T-helper 2 cell (primary cell): Measurements from ENCODE around the gene HTATIP2.
"Not testable (repeated sequence)": the region's sequence is repeated elsewhere in the genome, so short reads cannot be mapped to it uniquely, and the experiment has no call there.

Source experiments
- DNase-seq, 5 experiments: peaks; one replicate each; pipeline versions ENCODE4 v3.0.0 to v3.0.0-alpha.2; 2012 to 2022
- total RNA-seq, 2 donors: gene quantifications; one replicate each; lab custom pipeline; 2026; lab: John Stamatoyannopoulos, UW

Gene HTATIP2
- total RNA-seq: 11.5 to 21.3 reads per million in 2 donors

DNA sequence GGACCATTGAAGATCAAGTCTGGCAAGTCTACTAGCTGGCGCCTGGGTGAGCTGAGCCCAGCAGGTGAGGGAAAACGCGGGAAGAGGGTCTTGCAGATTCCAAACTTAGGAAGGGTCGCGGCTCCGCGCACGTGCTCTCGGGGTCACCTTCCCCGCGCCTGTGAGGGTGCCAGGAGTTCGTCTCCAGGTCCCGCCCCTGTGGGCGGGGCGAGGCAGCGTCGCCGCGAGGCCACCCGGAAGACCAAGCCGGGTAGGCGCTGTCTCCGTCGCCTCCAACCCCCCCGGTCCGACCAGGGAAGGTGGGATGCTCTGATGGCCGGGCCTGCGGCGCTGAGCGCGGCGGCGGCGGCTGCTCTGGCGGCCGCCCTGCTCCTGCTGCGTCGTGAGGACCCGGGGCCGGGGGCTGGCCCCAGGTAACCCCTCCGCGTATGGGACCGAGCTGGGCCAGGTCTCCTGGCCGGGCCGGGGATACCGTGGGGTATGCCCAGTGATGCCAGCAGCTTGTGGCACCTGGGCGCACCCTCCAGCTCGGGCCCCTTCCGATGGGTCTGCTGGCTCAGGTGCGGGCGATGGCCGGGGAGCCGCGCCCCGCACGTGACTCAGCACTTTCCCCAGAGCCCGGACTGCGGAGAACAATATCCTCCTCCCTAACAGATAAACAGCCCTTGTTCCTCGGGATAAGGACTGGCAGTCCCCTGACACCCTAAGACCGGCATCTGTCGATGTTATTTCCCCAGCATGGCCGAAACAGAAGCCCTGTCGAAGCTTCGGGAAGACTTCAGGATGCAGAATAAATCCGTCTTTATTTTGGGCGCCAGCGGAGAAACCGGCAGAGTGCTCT, at the start of gene HTATIP2:
HTATIP2 (plus strand) TSS at position 215 of the 841 bp plus-strand sequence; CDS start at position 739, 524 bp downstream.
- peak; percentile 53 to 84 (median 65) for DNase-seq

DNA sequence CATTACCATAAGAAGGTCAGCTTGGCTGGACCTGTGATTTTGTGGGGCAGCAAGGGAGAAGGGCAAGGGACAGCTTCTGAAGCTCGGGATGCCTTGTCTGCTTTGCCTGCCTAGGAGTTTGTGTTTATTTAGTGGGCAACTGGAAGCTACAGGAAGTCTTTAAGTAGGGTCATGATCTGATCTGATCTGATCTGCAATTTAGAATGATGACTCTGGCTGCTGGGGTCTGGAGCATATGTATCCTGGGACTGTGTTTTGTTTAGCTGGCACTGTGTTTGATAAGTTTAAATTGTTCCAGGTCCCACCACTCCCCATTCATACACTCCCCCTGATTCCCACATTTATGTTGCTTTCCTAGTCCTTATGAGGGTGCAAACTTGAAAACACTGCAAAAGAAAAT, 47.7 kb upstream of the HTATIP2 start:
- no peak for DNase-seq

DNA sequence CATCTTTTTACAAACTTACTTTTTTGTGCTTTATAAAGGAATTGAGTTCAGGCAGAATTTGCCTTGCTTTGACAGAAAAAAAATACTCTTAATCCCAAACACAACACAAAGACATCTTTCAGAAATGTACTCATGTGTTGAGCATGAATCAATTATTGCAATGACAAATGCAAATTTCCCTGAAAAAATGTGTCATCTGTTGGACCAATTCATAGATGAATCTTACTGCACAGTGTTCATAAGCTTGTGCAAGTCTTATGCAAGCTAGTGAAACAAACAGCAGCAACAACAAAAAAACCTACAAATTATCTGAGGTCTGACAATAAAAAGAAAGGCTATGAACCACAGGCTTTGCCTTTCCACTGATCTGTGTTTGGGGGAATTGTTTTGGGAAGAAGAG, 42.3 kb upstream of the HTATIP2 start:
- no peak for DNase-seq

DNA sequence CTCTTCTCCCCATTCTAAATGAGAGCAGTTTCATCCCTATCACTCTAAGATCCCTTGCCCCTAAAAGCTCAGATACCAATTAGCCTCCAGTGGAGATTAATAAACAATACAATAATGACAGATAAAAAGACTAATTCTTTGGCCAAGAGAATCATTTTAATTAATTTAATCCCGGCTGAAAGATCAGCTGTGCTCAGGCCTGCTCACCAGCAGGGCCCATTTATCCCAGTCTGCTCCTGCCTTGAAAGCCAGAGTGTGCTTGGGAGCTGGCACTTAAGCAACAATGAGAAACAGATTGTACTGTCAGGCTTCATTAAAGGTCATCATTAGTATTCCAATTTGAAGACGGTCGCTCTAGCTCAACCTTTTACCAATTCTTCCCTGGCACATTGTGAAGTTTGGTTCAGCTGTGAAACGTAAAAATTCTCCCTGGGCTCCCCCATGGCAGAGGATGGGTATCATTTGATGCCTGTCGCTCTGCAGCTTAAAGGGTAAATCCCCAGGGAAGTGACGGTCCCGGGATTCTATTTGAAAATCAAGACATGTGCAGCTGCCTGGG, 36.1 kb upstream of the HTATIP2 start:
- no peak for DNase-seq

DNA sequence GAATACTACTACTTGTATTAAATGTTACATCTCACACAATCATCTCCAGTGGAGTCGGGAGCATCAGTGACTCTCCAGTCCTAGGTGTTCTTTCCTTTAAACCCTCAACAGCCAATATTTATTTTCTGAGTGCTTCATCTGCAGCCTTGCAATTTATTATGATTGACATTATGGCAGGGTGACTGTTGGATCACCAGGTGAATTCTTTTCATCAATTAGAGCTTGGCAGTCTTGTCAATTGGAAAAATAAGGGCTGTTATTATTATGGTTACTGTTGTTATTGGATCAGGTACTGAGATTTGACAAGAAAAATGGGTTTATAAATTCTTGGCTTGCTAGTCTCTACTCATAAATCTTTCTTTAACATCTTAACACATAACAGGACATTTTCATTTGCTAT, 27.5 kb upstream of the HTATIP2 start:
- no peak for DNase-seq

DNA sequence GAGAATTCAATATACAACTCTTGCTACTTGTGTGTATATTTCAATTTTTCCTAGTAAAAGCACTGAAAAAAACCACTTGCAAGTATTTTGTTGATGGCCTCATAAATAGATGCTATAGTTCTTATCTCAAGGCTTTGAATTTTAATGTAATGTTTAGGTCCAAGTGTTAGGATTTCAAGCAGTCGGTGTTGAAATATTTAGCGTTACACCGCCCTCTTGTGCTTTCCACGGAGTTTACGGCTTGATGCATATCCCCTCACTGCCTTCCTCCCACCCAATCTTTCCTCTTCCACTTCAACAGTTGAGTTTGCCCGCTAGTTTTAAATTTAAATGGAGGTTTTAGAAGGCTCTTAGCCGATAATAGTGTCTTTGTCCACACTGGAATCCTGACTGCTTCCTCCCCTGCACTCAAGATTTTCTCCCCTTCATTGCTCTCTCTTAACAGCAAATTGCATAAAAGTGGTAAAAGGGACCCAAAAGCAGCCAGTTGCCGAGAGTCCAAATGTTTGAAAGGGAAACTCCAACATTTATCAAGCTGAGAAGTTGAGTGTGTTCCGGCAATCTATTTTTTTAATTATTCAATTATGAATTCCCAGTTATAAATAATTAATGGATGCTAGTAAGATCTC, 25.9 kb upstream of the HTATIP2 start:
- no peak for DNase-seq

DNA sequence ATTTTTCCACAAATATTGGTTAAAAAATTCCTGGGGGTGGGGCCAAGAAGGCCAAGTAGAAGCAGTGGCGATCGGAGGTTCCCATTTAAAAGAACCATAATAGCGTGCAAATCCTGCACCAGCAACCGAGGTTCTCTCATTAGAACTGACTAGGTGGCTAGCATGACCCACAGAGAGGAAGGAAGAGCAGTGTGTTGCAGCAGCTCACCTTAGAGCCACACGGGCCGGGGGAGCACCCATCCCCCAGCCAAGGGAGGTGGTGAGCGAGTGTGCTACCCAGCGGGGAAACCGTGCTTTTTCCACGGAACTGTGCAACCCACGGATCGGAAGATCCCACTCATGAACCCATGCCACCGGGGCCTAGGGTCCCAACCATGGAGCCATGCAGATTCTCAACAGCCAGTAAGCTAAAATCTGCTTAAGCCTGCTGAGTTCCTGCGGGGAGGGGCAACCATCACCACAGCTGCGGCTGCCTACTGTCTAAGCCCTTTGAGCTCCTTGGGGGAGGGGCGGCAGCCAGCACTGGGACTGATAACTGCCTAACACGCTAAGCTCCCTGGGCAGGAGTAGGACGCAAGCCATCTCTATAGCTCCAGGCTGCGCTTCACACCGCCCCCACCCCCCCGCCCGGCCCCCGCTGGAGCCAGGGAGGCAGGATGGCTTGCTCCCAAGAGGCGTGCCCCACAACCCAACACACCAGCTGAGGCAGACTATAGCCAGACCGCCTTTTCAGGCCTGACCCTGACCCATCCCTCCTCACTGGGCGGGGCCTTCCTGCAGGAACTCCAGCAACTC, 21.0 kb upstream of the HTATIP2 start:
- DNase-seq: peak in 1 of 5 experiments; percentile 59

DNA sequence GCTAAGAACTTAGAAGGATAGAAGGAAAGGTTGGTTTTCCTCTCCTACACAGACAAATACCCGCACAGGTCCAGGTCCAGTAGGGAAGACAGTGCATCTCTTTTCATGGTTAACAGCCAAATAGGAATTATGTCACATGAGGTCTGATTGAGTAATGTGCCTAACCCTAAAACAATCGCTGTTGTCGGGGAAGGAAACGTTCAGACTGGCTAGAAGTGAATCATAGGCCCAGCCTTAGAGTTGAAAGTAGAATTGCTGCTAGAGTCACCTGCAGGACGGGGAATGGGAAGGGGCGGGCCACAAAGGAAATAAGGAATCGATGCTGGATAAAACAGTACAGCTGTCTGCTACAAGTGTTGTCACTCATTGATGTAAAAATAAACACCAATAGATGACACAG, 12.4 kb upstream of the HTATIP2 start:
- no peak for DNase-seq

DNA sequence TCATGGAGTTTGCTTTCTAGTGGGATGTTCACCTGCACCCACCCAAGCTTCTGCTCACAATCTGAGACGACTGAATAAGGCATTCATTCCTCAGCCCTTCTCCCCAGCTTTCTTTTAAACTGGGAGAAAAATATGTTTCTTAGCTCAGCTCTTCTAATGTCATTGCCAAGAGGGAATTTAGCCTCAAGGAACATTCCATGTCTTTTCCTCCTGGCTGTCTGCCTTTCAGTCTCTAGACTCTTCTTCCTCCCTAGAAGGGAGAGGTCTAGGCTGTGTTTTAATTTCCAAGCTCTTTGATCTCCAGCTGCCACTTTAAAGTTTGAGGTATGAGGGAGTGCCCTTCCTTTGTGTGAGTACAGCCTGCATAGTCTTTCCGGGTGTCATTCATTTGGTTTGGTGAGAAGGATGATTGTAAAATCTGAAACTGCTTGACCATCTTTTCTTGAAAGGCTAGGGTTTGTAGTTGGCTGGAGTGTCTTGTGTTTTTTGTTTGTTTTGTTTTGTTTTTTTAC, 11.7 kb upstream of the HTATIP2 start:
- DNase-seq: no peak

DNA sequence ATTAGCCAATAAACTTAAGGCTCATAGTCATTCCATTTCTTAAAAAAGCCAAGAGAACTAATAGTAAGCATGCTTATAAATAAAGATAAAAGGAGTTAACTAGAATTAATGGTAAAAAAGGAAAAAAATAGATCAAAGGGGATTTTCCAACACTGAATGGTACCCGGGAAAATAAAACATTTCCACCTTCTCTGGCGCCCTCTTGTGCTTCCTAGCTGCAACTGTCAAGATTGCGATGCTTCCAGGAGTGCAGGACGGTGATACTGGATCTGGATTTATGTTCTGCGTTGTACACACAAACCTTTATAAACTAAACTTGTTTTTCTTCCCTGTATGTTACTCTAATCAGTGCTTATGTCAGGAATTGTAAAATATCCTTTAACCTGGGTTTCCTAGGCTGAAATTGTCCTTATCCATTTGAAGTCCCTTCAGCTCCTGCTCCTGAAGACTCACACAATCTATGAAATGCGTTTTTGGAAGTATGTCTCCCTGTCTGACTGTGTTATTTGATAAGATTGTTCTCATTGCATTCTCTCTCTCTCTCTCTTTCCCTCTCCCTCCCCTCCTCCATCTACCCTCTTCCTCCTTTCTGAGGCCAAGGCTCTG, 9.6 kb upstream of the HTATIP2 start:
- no peak for DNase-seq

DNA sequence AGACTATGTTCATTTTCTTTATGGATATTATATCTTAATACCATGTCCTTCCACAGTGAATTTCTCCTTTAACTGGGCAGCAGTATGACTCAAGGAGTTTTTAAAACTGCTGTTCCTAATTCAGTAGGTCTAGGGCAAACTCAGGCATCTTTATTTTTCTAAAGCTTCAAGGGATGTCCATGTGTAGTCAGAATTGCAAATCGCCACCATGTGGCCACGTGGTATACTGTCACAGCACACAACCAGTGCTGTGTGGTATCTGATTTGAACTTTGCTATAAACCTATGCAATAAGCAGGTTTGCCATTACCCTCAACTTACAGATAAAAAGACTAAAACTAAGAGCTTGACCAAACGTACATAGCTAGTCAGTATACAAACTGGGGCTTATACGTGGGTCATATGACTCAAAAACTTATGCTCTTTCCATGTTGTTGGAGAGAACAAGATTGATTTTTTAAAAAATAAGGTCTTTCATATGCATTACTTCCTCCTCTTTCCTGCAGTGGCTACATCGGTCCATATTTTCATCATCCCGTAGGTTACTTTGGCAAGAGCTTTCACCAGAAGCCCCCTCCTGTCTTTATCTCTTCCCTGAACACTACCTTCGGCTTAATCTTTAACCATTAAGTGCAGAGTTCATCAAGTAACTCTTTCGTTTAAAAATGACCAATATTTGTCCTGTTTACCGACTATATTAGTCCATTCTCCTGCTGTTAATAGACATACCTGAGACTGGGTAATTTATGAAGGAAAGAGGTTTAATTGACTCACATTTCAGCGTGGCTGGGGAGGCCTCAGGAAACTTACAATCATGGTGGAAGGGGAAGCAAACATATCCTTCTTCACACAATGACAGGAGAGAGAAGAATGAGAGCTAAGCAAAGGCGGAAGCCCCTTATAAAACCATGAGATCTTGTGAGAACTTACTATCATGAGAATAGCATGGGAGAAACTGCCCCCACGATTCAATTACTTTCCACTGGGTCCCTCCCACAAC, 8.0 kb upstream of the HTATIP2 start:
- DNase-seq: peak in 1 of 5 experiments; percentile 62

DNA sequence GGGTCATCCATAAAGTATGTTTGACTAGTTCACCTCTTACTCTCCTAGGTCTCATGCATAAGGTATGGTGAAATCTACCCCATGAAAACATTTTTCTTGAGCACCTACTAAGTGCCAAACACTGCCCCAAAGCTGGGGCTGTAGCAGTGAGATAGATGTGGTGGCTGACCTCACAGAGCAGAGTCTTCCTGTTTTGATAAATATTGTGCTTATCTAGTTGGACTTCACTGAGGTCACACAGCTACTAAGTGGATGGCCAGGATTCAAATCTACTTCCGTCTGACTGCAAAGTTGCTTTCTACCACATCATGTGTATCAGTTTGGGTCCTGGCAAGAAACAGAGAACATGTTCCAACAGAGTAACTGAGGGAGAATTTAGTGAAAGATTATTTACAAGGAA, 6.4 kb upstream of the HTATIP2 start:
- no peak for DNase-seq

DNA sequence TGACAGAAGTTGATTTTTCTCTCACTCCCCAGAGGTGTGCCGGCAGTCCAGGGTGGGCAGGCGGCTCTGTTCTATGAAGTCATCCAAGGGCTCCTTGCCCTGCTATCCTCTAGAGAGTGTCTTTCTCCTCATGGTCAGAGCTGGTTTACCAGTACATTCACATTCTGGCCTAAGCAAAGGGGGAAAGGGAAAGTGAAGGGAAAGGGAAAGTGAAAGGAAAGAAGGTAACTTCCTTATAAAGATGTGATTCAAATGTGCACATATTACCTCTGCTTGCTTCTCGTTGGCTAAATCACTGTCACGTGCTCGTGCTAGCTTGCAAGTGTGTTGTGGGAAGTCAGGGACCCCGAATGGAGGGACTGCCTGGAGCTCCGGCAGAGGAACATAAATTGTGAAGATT, 2.9 kb upstream of the HTATIP2 start:
- peak in 2 of 5 experiments; percentile 24 to 80 for DNase-seq

DNA sequence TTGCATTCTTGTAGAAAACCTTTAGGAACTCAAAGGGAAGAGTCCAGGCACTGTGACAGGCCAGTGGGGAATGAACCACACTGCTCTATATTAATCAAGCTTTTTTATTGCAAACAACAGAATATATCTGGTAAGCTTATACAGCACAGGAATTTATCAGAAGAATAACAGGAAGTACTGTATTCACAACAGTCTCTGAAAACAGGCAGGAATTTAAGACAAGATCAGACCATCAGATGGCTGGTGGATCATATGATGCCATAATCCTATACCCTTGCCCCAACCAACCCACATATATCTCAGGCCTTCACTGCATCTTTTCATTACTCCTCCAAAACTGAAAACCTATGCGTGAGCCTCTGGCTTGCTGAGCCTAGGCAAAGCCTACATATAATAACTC, 1.0 kb upstream of the HTATIP2 start:
- no peak for DNase-seq

DNA sequence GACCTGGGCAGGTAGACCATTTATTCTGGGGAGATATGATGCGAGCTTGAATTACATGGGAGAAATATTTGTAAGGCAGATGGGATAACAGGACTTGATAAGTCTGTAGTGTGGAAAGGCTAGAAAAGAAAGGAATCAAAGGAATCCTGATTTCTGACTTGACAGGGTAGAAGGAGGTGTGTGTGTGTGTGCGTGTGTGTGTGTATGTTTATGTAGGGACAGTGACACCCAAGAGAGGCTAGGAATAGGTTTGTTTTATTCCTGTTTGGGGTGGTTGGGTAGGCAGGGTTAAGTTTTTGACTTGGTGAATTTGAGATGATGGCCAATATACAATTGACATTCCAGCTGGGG, 390 bp upstream of the HTATIP2 start:
- no peak for DNase-seq

DNA sequence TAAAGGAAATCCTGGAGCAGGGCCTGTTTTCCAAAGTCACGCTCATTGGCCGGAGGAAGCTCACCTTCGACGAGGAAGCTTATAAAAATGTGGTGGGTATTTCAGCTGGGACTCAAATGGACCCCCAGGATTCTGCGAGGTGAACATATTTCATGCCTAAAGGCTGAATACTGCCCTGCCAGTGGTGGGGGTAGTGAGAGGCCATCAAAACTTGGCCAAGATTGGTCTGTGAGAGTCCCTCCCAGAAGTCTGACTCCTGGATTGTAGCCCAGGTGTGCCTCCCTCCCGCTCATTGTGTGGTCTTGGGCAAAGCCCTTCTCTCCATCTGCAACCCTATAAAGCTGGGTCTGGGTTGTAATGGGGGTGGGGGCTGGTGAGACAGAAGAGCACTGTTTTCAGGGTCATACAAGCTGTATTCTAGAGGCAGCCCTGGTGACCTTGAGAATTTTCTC, 853 bp downstream of the HTATIP2 start:
- no peak for DNase-seq

DNA sequence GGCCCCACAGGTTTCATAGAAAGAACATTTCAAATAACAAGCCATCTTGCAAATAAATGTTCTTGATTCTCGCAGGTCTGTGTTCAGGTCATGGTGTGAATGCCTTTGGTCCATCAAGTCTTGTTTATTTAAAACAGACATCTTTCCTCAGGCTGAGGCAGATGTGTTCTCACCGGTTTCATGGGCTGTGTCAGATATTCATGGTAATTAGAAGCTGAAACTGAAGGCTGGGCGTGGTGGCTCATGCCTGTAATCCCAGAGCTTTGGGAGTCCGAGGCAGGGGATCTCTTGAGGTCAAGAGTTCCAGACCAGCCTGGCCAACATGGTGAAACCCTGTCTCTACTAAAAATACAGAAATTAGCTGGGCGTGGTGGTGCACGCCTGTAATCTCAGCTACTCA, 2.0 kb downstream of the HTATIP2 start:
- not testable (repeated sequence) for DNase-seq

DNA sequence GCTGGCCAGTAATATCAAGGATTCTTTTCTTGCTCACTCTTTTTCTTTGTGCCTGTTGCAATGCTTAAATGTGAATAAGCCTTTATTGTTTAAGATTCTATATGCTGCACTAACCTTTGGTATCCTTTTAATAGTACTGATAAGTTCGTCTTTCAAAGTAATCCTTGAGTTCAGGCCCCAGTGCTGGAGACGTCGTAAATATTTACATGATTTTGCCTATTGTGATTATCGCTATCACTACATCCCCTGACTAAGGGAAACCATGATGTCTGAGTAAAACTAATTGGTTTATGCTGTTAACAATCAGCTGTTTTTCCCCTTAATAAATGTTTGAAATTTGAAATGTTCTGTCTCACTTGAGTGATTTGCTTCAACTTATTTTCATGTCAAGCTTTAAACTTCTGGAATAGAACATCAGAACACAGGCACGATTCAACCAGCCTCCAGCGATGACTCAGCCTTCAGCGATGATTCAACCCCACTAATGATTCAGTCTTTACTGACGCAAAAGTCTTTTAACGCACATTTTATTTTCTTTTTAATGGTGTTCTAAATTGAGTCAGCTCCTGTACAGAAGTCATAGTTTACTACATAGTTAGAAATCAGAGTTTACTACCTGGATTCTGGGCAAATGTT, 3.9 kb downstream of the HTATIP2 start:
- DNase-seq: peak in 2 of 5 experiments; percentile 53 to 79

DNA sequence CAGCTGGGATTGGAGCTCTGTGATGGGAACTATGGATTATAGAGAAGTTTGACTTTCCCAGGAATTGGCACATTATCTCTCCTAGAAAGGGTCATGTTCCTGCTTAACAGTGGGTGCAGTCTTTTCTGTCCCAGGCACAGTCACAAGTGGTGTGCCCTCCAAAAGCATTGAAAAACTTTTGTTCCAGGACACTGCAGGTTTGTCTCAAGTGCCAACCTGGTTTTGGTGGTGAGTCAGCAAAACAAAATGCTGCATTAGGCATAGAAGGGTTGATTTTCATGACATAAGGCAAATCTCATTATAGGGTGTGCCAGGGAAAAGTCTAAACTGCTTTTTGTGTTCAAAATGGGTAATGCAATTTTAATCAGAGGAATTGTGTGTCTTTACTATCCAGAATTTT, 4.9 kb downstream of the HTATIP2 start:
- peak in 1 of 5 experiments; percentile 56 for DNase-seq

DNA sequence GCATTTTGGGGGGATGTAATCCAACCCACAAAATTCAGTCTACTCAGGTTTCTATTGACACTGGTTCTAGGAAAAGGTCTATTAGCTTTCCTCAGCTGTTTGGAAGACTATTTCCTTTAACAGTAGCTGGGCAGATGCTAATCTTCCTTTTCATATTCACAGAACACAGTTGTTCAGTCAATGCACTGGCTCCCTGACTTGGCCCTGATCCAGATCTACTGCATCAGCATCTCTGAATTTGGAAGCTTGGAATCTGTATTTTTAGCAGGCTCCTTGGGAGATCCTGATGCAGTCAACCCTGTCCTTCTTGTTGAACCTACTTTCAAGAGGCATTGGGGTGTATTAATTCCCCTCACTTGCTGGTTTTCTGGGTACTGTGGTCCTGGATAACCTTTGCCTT, 6.3 kb downstream of the HTATIP2 start:
- no peak for DNase-seq
